Measurements from ENCODE around the gene GCG.
A peak's percentile ranks its signal among the peaks of the same experiment; 100 is the strongest.

DNA sequence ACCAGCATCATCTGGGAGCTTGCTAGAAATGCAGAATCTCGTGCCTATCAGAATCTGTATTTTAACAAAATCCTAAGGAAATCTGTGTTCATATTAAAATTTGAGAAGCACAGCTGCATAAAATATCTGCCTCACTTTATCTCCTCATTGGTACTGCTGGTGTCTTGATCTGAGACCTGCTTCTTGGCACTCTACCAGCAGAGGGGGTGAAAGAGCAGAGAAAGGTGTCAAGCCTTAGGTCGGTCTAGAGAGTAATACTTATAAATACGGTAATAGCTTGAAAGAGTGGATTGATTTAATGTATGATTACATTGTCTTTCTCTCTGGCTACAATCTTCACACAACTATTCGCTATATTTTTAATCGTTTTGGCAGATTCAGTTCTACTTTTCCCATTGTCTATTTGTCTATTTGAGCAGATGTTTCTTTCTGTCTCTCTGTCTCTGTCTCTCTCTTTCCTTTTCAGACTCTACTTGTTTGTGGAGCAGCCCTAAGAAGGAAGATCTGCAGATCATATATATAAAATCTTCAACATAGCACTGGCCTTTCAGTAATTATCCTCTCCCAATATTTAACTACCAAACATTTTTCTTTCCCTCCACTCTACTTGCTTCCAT is 1.7 kb upstream of the GCG start:
- TF ChIP-seq POLR2AphosphoS5 (IDR thresholded peaks at IDR 0.05): no peak
- TF ChIP-seq, protein P1, sequence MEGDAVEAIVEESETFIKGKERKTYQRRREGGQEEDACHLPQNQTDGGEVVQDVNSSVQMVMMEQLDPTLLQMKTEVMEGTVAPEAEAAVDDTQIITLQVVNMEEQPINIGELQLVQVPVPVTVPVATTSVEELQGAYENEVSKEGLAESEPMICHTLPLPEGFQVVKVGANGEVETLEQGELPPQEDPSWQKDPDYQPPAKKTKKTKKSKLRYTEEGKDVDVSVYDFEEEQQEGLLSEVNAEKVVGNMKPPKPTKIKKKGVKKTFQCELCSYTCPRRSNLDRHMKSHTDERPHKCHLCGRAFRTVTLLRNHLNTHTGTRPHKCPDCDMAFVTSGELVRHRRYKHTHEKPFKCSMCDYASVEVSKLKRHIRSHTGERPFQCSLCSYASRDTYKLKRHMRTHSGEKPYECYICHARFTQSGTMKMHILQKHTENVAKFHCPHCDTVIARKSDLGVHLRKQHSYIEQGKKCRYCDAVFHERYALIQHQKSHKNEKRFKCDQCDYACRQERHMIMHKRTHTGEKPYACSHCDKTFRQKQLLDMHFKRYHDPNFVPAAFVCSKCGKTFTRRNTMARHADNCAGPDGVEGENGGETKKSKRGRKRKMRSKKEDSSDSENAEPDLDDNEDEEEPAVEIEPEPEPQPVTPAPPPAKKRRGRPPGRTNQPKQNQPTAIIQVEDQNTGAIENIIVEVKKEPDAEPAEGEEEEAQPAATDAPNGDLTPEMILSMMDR (IDR thresholded peaks at IDR 0.05 in 8 of 11, conservative IDR thresholded peaks at IDR 0.05 in 3 of 11): peak in 9 of 11 experiments; percentile 13 to 66 (median 50)
